Raji (cell line): ENCODE measurements around the gene MRGPRF.

ENCODE experiments used
- POLR2A ChIP-seq: IDR thresholded peaks from 2 replicates; pipeline ENCODE4 v1.6.1; 2011; ENCODE audit warnings: low read depth, low read length, control low read depth; ENCODE audit not compliant: insufficient read depth

The MRGPRF gene

GRCh38 chr11:69003866-69004367 lies 9.1 kb downstream of the MRGPRF start:
- no peak for TF ChIP-seq POLR2A

- no peak for TF ChIP-seq POLR2A
Measured at GRCh38 chr11:69003301-69003865, 9.7 kb downstream of the MRGPRF start.

GRCh38 chr11:69002570-69003231 lies 10.3 kb downstream of the MRGPRF start:
- TF ChIP-seq POLR2A = no peak

GRCh38 chr11:69002110-69002569 lies 10.9 kb downstream of the MRGPRF start:
- TF ChIP-seq POLR2A = no peak

GRCh38 chr11:69001243-69002081 lies 11.6 kb downstream of the MRGPRF start:
- no peak for TF ChIP-seq POLR2A

- no peak for TF ChIP-seq POLR2A
Measured at GRCh38 chr11:69000831-69001242, 12.2 kb downstream of the MRGPRF start.

GRCh38 chr11:69000391-69000790 lies 12.7 kb downstream of the MRGPRF start:
- no peak for TF ChIP-seq POLR2A

- no peak for TF ChIP-seq POLR2A
Measured at GRCh38 chr11:68999093-68999747, 13.8 kb downstream of the MRGPRF start.

GRCh38 chr11:68998390-68998911 lies 14.6 kb downstream of the MRGPRF start:
- no peak for TF ChIP-seq POLR2A

- no peak for TF ChIP-seq POLR2A
Measured at GRCh38 chr11:68997995-68998348, 15.1 kb downstream of the MRGPRF start.

- no peak for TF ChIP-seq POLR2A
Measured at GRCh38 chr11:68997124-68997994, 15.7 kb downstream of the MRGPRF start.

- TF ChIP-seq POLR2A = no peak
Measured at GRCh38 chr11:68996376-68997123, 16.5 kb downstream of the MRGPRF start.

- no peak for TF ChIP-seq POLR2A
Measured at GRCh38 chr11:68994894-68995285, 18.2 kb downstream of the MRGPRF start.
